ENCODE results near the gene LUC7L3.

DNA sequence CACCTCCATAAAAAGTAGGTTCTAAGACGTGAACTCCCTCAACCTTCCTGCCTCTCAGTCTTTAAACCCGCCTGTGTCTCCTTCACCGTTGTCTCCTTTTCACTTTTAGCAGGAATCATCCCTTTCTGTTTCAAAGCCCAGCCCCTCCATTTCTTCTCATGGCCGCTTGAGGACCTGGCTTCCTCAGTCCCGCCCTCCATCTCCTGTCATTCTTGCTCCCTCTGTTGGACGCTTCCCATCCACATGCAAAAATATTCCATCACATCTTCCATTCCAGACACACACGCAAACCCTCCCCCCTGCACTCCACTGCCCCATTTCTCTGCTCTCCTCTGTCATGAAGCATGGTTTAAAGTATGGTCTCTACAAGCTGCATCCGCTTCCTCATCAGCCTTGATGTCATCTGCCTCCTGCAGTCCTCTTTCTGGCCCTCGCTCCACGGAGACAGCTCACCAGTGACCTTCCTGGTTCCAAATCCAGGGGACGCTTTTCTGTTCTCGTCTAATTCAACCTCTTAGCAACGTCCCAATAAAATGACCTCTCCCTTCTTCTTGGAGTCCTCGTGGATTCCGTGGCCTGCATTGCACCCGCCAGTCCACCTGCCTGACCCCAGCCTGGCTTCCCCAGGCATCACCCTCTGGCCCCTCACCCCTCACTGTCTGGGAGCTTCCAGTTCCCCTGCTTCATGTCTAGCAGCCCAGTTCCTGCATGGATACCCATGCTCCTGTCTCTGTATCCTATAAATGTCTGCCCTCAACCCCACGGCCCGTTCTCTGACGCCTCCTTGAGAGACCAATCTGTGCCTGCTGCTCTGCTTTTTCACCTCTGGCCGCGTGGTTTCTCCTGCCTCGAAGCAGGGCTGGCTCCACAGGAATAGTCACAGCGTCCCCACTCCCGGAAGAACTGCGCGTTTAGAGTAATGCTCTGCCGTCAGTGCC, 37.9 kb upstream of the LUC7L3 start:
- TF ChIP-seq, protein P1, sequence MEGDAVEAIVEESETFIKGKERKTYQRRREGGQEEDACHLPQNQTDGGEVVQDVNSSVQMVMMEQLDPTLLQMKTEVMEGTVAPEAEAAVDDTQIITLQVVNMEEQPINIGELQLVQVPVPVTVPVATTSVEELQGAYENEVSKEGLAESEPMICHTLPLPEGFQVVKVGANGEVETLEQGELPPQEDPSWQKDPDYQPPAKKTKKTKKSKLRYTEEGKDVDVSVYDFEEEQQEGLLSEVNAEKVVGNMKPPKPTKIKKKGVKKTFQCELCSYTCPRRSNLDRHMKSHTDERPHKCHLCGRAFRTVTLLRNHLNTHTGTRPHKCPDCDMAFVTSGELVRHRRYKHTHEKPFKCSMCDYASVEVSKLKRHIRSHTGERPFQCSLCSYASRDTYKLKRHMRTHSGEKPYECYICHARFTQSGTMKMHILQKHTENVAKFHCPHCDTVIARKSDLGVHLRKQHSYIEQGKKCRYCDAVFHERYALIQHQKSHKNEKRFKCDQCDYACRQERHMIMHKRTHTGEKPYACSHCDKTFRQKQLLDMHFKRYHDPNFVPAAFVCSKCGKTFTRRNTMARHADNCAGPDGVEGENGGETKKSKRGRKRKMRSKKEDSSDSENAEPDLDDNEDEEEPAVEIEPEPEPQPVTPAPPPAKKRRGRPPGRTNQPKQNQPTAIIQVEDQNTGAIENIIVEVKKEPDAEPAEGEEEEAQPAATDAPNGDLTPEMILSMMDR (IDR thresholded peaks at IDR 0.05), result peak in 4 of 7 experiments; percentile 17 to 56 (median 49)
- TF ChIP-seq POLR2A (IDR thresholded peaks at IDR 0.05), result no peak

Measured in body of pancreas (tissue), 4 donors.